CD4-positive, CD25-positive, alpha-beta regulatory T cell (primary cell): Measurements from ENCODE around the gene CD47. TPM values are rescaled to one million over a fixed set of nuclear protein-coding genes. Genes with fewer than 3 reads are reported as not detected.

ENCODE experiments used
- ATAC-seq, 2 donors: fragments of 150-1000 bp; cut with Tn5 transposase; one replicate each; pipeline ENCODE4 v1.10.0; 2021; ENCODE audit warnings: low read depth in 2 of 2, moderate number of reproducible peaks in 2 of 2, moderate library complexity in 1 of 2
- DNase-seq, 3 donors: peaks; one replicate each; pipeline versions ENCODE4 v3.0.0 to v3.0.0-alpha.2; 2012 to 2022; ENCODE audit warnings: mixed read lengths in 1 of 3
- H3K27ac ChIP-seq: one replicate; pipeline ENCODE4 v1.7.0; 2013; ENCODE audit warnings: mild to moderate bottlenecking, low read length; ENCODE audit not compliant: insufficient read depth, poor library complexity, severe bottlenecking
- H3K27me3 ChIP-seq: one replicate; pipeline ENCODE4 v1.7.0; 2013; ENCODE audit warnings: low read length; ENCODE audit not compliant: control insufficient read depth, insufficient read depth
- H3K36me3 ChIP-seq: one replicate; pipeline ENCODE4 v1.7.0; 2013; ENCODE audit warnings: mild to moderate bottlenecking, low read length, moderate library complexity; ENCODE audit not compliant: control insufficient read depth, insufficient read depth
- H3K4me1 ChIP-seq: 2 replicates; pipeline ENCODE4 v1.7.0; 2013; ENCODE audit warnings: mild to moderate bottlenecking, low read length; ENCODE audit not compliant: insufficient read depth, control insufficient read depth, poor library complexity, severe bottlenecking
- H3K4me3 ChIP-seq: one replicate; pipeline ENCODE4 v1.7.0; 2013; ENCODE audit warnings: low read depth, mild to moderate bottlenecking, low read length, moderate library complexity
- H3K9me3 ChIP-seq, 2 experiments: 1 replicate in 1 of 2; 2 replicates in 1 of 2; pipeline ENCODE4 v1.7.0; 2013; ENCODE audit warnings: low read length in 2 of 2, mild to moderate bottlenecking in 1 of 2, moderate library complexity in 1 of 2; ENCODE audit not compliant: control insufficient read depth in 2 of 2
- H3K27ac Mint-ChIP-seq, 3 donors: one replicate each; pipeline ENCODE4 v1.8.0; 2020 to 2022; ENCODE audit warnings: mild to moderate bottlenecking in 3 of 3, mixed read lengths in 3 of 3, moderate library complexity in 2 of 3
- H3K27me3 Mint-ChIP-seq: one replicate; pipeline ENCODE4 v1.8.0; 2022; ENCODE audit warnings: mild to moderate bottlenecking, mixed read lengths
- H3K36me3 Mint-ChIP-seq: one replicate; pipeline ENCODE4 v1.8.0; 2020; ENCODE audit warnings: mixed read lengths
- H3K4me1 Mint-ChIP-seq, 4 donors: one replicate each; pipeline ENCODE4 v1.8.0; 2020 to 2022; ENCODE audit warnings: mixed read lengths in 4 of 4, mild to moderate bottlenecking in 1 of 4
- H3K4me3 Mint-ChIP-seq, 4 donors: one replicate each; pipeline ENCODE4 v1.8.0; 2020 to 2022; ENCODE audit warnings: mild to moderate bottlenecking in 4 of 4, mixed read lengths in 4 of 4, moderate library complexity in 3 of 4
- H3K9me3 Mint-ChIP-seq, 7 donors: one replicate each; pipeline ENCODE4 v1.8.0; 2020 to 2022; ENCODE audit warnings: mixed read lengths in 7 of 7, mild to moderate bottlenecking in 3 of 7, moderate library complexity in 2 of 7
- polyA plus RNA-seq, 4 donors: library from polyadenylated mRNA; unstranded; fragments of 300-500 nt; fragmentation: Illumina TruSeq; gene quantifications; one replicate each; pipeline ENCODE4 v1.2.3, GENCODE V29; 2021
- total RNA-seq: library from RNA; stranded (reverse); gene quantifications from one replicate; pipeline ENCODE4 v1.2.3, GENCODE V29; 2022

Gene CD47
- total and polyA plus RNA-seq, 5 donors from 2014 or later: 209 to 424 (median 329) TPM

GRCh38 chr3:108006881-108007331 lies 83.9 kb downstream of the CD47 start:
- H3K9me3 ChIP-seq: no peaks in the 10 kb centered on the region
- H3K4me3 ChIP-seq: no peak overlapping the region
- Mint-ChIP-seq H3K27ac (no peak overlapping the region), H3K4me1 (peaks cover 0 to 7% (median 4%) of the 10 kb centered on the region in 4 donors), H3K4me3 (no peak overlapping the region), H3K9me3 (peaks cover 0 to 2% (median 0%) of the 10 kb centered on the region in 7 donors), H3K36me3 (no peaks in the 10 kb centered on the region), H3K27me3 (peaks cover 10% of the 10 kb centered on the region)
- no peaks in the 10 kb centered on the region for H3K36me3 ChIP-seq
- no peaks in the 10 kb centered on the region for H3K4me1 ChIP-seq
- no peak overlapping the region for H3K27ac ChIP-seq
- no peak for DNase-seq
- H3K27me3 ChIP-seq: peaks cover 2% of the 10 kb centered on the region
- ATAC-seq: no peak

GRCh38 chr3:108006077-108006771 lies 84.6 kb downstream of the CD47 start:
- H3K4me1 ChIP-seq: no peaks in the 10 kb centered on the region
- no peak for DNase-seq
- H3K9me3 ChIP-seq: no peaks in the 10 kb centered on the region
- H3K4me3 Mint-ChIP-seq: no peak overlapping the region
- peaks cover 0 to 2% (median 0%) of the 10 kb centered on the region in 7 donors for H3K9me3 Mint-ChIP-seq
- no peak overlapping the region for H3K27ac Mint-ChIP-seq
- ATAC-seq: no peak
- H3K4me1 Mint-ChIP-seq: peaks cover 0 to 7% (median 4%) of the 10 kb centered on the region in 4 donors
- peaks cover 10% of the 10 kb centered on the region for H3K27me3 Mint-ChIP-seq
- no peak overlapping the region for H3K27ac ChIP-seq
- H3K36me3 Mint-ChIP-seq: no peaks in the 10 kb centered on the region
- peaks cover 2% of the 10 kb centered on the region for H3K27me3 ChIP-seq
- H3K36me3 ChIP-seq: no peaks in the 10 kb centered on the region
- no peak overlapping the region for H3K4me3 ChIP-seq

- peaks cover 2% of the 10 kb centered on the region for H3K27me3 ChIP-seq
Observed at GRCh38 chr3:108004647-108005046, 86.2 kb downstream of the CD47 start.

GRCh38 chr3:108001457-108001856 lies 89.4 kb downstream of the CD47 start:
- Histone ChIP-seq H3K4me3 (no peak overlapping the region), H3K27me3 (peaks cover 2% of the 10 kb centered on the region), H3K9me3 (no peaks in the 10 kb centered on the region), H3K27ac (no peak overlapping the region), H3K4me1 (no peaks in the 10 kb centered on the region), H3K36me3 (no peaks in the 10 kb centered on the region)
- H3K9me3 Mint-ChIP-seq: peaks cover 0 to 6% (median 0%) of the 10 kb centered on the region in 7 donors
- H3K4me1 Mint-ChIP-seq: peaks cover 0 to 7% (median 3%) of the 10 kb centered on the region in 4 donors
- H3K36me3 Mint-ChIP-seq: no peaks in the 10 kb centered on the region
- no peak overlapping the region for H3K4me3 Mint-ChIP-seq
- no peak overlapping the region for H3K27ac Mint-ChIP-seq
- ATAC-seq (no peak), DNase-seq (no peak)
- peaks cover 6% of the 10 kb centered on the region for H3K27me3 Mint-ChIP-seq

More at GRCh38 chr3:108004647-108005046, 86.2 kb downstream of the CD47 start:
- H3K4me1 Mint-ChIP-seq: peaks cover 0 to 7% (median 4%) of the 10 kb centered on the region in 4 donors
- Histone ChIP-seq H3K4me1 (no peaks in the 10 kb centered on the region), H3K27ac (no peak overlapping the region), H3K4me3 (no peak overlapping the region), H3K36me3 (no peaks in the 10 kb centered on the region), H3K9me3 (no peaks in the 10 kb centered on the region)
- H3K27ac Mint-ChIP-seq: no peak overlapping the region
- no peaks in the 10 kb centered on the region for H3K36me3 Mint-ChIP-seq
- H3K4me3 Mint-ChIP-seq: no peak overlapping the region
- peaks cover 0 to 2% (median 0%) of the 10 kb centered on the region in 7 donors for H3K9me3 Mint-ChIP-seq
- H3K27me3 Mint-ChIP-seq: peaks cover 10% of the 10 kb centered on the region
- no peak for DNase-seq
- ATAC-seq: no peak

GRCh38 chr3:107999215-107999775 lies 91.5 kb downstream of the CD47 start:
- H3K27me3 ChIP-seq: no peaks in the 10 kb centered on the region
- Mint-ChIP-seq H3K9me3 (peaks cover 0 to 6% (median 0%) of the 10 kb centered on the region in 7 donors), H3K27me3 (peaks cover 12% of the 10 kb centered on the region), H3K4me3 (no peak overlapping the region), H3K27ac (no peak overlapping the region), H3K36me3 (no peaks in the 10 kb centered on the region), H3K4me1 (peaks cover 0 to 2% (median 0%) of the 10 kb centered on the region in 4 donors)
- DNase-seq (no peak), ATAC-seq (no peak)
- H3K4me1 ChIP-seq: no peaks in the 10 kb centered on the region
- no peaks in the 10 kb centered on the region for H3K9me3 ChIP-seq
- no peaks in the 10 kb centered on the region for H3K36me3 ChIP-seq
- no peak overlapping the region for H3K4me3 ChIP-seq
- H3K27ac ChIP-seq: no peak overlapping the region

- H3K4me1 Mint-ChIP-seq: peaks cover 0 to 4% (median 0%) of the 10 kb centered on the region in 4 donors
- DNase-seq (no peak), ATAC-seq (no peak)
- peaks cover 12% of the 10 kb centered on the region for H3K27me3 Mint-ChIP-seq
- H3K27ac Mint-ChIP-seq: peak overlapping the region in 1 of 3 donors; percentile 57
- no peaks in the 10 kb centered on the region for H3K9me3 ChIP-seq
- no peaks in the 10 kb centered on the region for H3K4me1 ChIP-seq
- no peak overlapping the region for H3K4me3 ChIP-seq
- H3K36me3 ChIP-seq: no peaks in the 10 kb centered on the region
- peaks cover 0 to 6% (median 0%) of the 10 kb centered on the region in 7 donors for H3K9me3 Mint-ChIP-seq
- H3K36me3 Mint-ChIP-seq: no peaks in the 10 kb centered on the region
- no peak overlapping the region for H3K27ac ChIP-seq
- H3K27me3 ChIP-seq: no peaks in the 10 kb centered on the region
- no peak overlapping the region for H3K4me3 Mint-ChIP-seq
Observed at GRCh38 chr3:107997671-107998070, 93.2 kb downstream of the CD47 start.

GRCh38 chr3:107995823-107996222 lies 95.0 kb downstream of the CD47 start:
- no peak for DNase-seq
- peaks cover 0 to 4% (median 0%) of the 10 kb centered on the region in 4 donors for H3K4me1 Mint-ChIP-seq
- peaks cover 12% of the 10 kb centered on the region for H3K27me3 Mint-ChIP-seq
- no peaks in the 10 kb centered on the region for H3K9me3 ChIP-seq
- H3K36me3 Mint-ChIP-seq: no peaks in the 10 kb centered on the region
- no peaks in the 10 kb centered on the region for H3K27me3 ChIP-seq
- H3K4me3 ChIP-seq: no peak overlapping the region
- H3K27ac ChIP-seq: no peak overlapping the region
- H3K27ac Mint-ChIP-seq: no peak overlapping the region
- H3K4me1 ChIP-seq: no peaks in the 10 kb centered on the region
- H3K4me3 Mint-ChIP-seq: no peak overlapping the region
- no peak for ATAC-seq
- no peaks in the 10 kb centered on the region for H3K36me3 ChIP-seq
- peaks cover 0 to 6% (median 0%) of the 10 kb centered on the region in 7 donors for H3K9me3 Mint-ChIP-seq
